Upper lobe of left lung (tissue), 4 donors: ENCODE data around the gene MACROD1.

ENCODE experiments used
- CTCF ChIP-seq, 6 experiments: fragments of 450-650 bp in 4 of 6; fragments of 200-600 bp in 2 of 6; sonication (generic) in 2 of 6; IDR thresholded peaks; one replicate each; pipeline ENCODE4 v1.5.1; 2016 to 2019; ENCODE audit warnings: antibody characterized with exemption in 6 of 6
- EP300 ChIP-seq, 4 donors: sonication (generic); formaldehyde crosslinking; IDR thresholded peaks; one replicate each; pipeline ENCODE4 v1.5.1; 2017; ENCODE audit warnings: antibody characterized with exemption in 4 of 4, control low read depth in 2 of 4
- POLR2A ChIP-seq, 4 donors: fragments of 450-650 bp; IDR thresholded peaks; one replicate each; pipeline ENCODE4 v1.5.1; 2016 to 2017; ENCODE audit warnings: antibody characterized with exemption in 4 of 4, mild to moderate bottlenecking in 2 of 4
- POLR2AphosphoS5 ChIP-seq, 2 donors: sonication (generic); formaldehyde crosslinking; IDR thresholded peaks; one replicate each; pipeline ENCODE4 v1.5.1; 2017; ENCODE audit warnings: antibody characterized with exemption in 2 of 2

GRCh38 chr11:64019106-64020037 is 146.5 kb downstream of the MACROD1 start:
- no peak for TF ChIP-seq POLR2A (IDR thresholded peaks at IDR 0.05)
- no peak for TF ChIP-seq POLR2AphosphoS5 (IDR thresholded peaks at IDR 0.05)
- TF ChIP-seq CTCF (IDR thresholded peaks at IDR 0.05) = no peak
- no peak for TF ChIP-seq EP300 (IDR thresholded peaks at IDR 0.05)
